Smooth muscle cell (in vitro differentiated cells): Measurements from ENCODE around the gene DBNDD1. TPM values are rescaled to one million over a fixed set of nuclear protein-coding genes. Genes with fewer than 3 reads are reported as not detected.

ENCODE experiments used
- DNase-seq: peaks from one replicate; lab custom pipeline; 2025; ENCODE audit not compliant: unreplicated experiment; lab: John Stamatoyannopoulos, UW
- H2AFZ ChIP-seq: fragments of 200-600 bp; sonication (generic); 2 replicates; pipeline ENCODE4 v1.6.0; 2016; ENCODE audit warnings: antibody characterized with exemption, low read depth, mild to moderate bottlenecking
- H3F3A ChIP-seq: fragments of 200-600 bp; sonication (generic); 2 replicates; pipeline ENCODE4 v1.6.0; 2017; ENCODE audit warnings: antibody characterized with exemption, low read depth
- H3K27ac ChIP-seq: fragments of 200-600 bp; sonication (generic); 2 replicates; pipeline ENCODE4 v1.5.1; 2016; ENCODE audit warnings: low read depth, mild to moderate bottlenecking
- H3K27me3 ChIP-seq: fragments of 200-600 bp; sonication (generic); 2 replicates; pipeline ENCODE4 v1.6.1; 2016; ENCODE audit warnings: low read depth, mild to moderate bottlenecking
- H3K36me3 ChIP-seq: fragments of 200-600 bp; sonication (generic); 2 replicates; pipeline ENCODE4 v1.5.1; 2016; ENCODE audit warnings: low read depth
- H3K4me1 ChIP-seq: fragments of 200-600 bp; sonication (generic); 2 replicates; pipeline ENCODE4 v1.5.1; 2016; ENCODE audit warnings: low read depth
- H3K4me2 ChIP-seq: fragments of 200-600 bp; sonication (generic); 2 replicates; pipeline ENCODE4 v1.6.0; 2016; ENCODE audit warnings: mild to moderate bottlenecking
- H3K4me3 ChIP-seq: fragments of 200-600 bp; sonication (generic); 2 replicates; pipeline ENCODE4 v1.5.1; 2016; ENCODE audit warnings: mild to moderate bottlenecking
- H3K79me2 ChIP-seq: fragments of 200-600 bp; sonication (generic); 2 replicates; pipeline ENCODE4 v1.6.0; 2016; ENCODE audit warnings: low read depth, mild to moderate bottlenecking
- H3K9ac ChIP-seq: fragments of 200-600 bp; sonication (generic); 2 replicates; pipeline ENCODE4 v1.6.0; 2016; ENCODE audit warnings: low read depth
- H3K9me3 ChIP-seq: fragments of 200-600 bp; sonication (generic); replicated peaks from 2 replicates; pipeline ENCODE4 v1.5.1; 2016; ENCODE audit warnings: low read depth
- H4K20me1 ChIP-seq: fragments of 200-600 bp; sonication (generic); 2 replicates; pipeline ENCODE4 v1.6.0; 2016; ENCODE audit warnings: low read depth
- CTCF ChIP-seq: fragments of 200-600 bp; sonication (generic); IDR thresholded peaks from 2 replicates; pipeline ENCODE4 v1.5.1; 2017; ENCODE audit warnings: borderline replicate concordance, mild to moderate bottlenecking, antibody characterized with exemption; ENCODE audit not compliant: insufficient read depth, poor library complexity, severe bottlenecking
- WGBS: methylation state at CpG from one replicate; pipeline ENCODE4 v1.1.7; 2016; ENCODE audit warnings: low lambda C conversion rate; 5-methylcytosine and 5-hydroxymethylcytosine counted together
- polyA plus RNA-seq: library from polyadenylated mRNA; unstranded; fragments of >200 nt; fragmentation: Nextera tagmentation; extraction: Ambion mirVana; gene quantifications from 2 replicates; pipeline ENCODE4 v1.2.1, GENCODE V29; 2016
- total RNA-seq: library from RNA; depleted of rRNA; stranded (reverse); fragments of >200 nt; gene quantifications from 2 replicates; pipeline ENCODE4 v1.2.3, GENCODE V29; 2014

DBNDD1 gene
- total and polyA plus RNA-seq, 2 experiments from 2014 or later: 3.3 to 3.8 TPM

GRCh38 chr16:89987169-89987568, 32.1 kb downstream of the DBNDD1 start:
- Histone ChIP-seq H3K36me3 (peaks cover 4% of the 10 kb centered on the region), H3K9me3 (no peaks in the 10 kb centered on the region), H3K9ac (no peak overlapping the region), H2AFZ (no peak overlapping the region), H3K4me1 (no peaks in the 10 kb centered on the region), H3K79me2 (no peaks in the 10 kb centered on the region), H4K20me1 (no peaks in the 10 kb centered on the region), H3K4me3 (no peak overlapping the region), H3K27me3 (no peaks in the 10 kb centered on the region), H3K27ac (no peak overlapping the region), H3F3A (no peaks in the 10 kb centered on the region), H3K4me2 (no peak overlapping the region)
- no peak for TF ChIP-seq CTCF
- 99% methylated on average over 6 of the region's 7 CpGs for WGBS
- DNase-seq: no peak

DNA sequence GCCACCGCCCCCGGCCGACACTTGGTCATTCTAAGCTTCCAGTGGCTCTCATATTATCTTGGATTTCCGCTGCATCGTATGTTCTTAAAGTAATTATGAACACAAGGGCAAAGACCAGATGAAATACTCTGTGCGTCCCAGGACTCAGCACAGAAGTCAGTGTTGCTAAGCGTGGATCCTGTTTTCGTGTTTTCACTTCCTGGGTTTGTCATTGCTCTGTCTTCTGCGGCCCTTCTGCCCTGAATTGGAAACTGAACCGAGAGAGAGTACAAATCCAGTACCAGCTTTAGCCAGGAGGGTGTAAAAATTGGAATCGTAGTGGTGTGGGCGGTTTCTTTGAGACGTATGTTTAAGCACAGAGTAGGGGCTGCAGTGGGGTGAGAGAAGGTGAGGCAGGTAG, 32.7 kb downstream of the DBNDD1 start:
- no peak overlapping the region for H3K4me3 ChIP-seq
- no peak overlapping the region for H3K9ac ChIP-seq
- no peaks in the 10 kb centered on the region for H3K9me3 ChIP-seq
- TF ChIP-seq CTCF: no peak
- H4K20me1 ChIP-seq: no peaks in the 10 kb centered on the region
- no peaks in the 10 kb centered on the region for H3F3A ChIP-seq
- H3K4me1 ChIP-seq: no peaks in the 10 kb centered on the region
- no peak overlapping the region for H3K27ac ChIP-seq
- 97% methylated on average over 13 of the region's 13 CpGs for WGBS
- no peak overlapping the region for H3K4me2 ChIP-seq
- H3K36me3 ChIP-seq: peaks cover 4% of the 10 kb centered on the region
- DNase-seq: no peak
- no peaks in the 10 kb centered on the region for H3K27me3 ChIP-seq
- no peaks in the 10 kb centered on the region for H3K79me2 ChIP-seq
- H2AFZ ChIP-seq: no peak overlapping the region

GRCh38 chr16:89985219-89985618, 34.0 kb downstream of the DBNDD1 start:
- no peak overlapping the region for H2AFZ ChIP-seq
- WGBS: 99% methylated on average over 10 of the region's 10 CpGs
- no peak for TF ChIP-seq CTCF
- no peak overlapping the region for H3K4me2 ChIP-seq
- H3K36me3 ChIP-seq: peaks cover 8% of the 10 kb centered on the region
- H3K4me1 ChIP-seq: no peaks in the 10 kb centered on the region
- DNase-seq: no peak
- no peak overlapping the region for H3K9ac ChIP-seq
- no peaks in the 10 kb centered on the region for H4K20me1 ChIP-seq
- H3K9me3 ChIP-seq: no peaks in the 10 kb centered on the region
- no peaks in the 10 kb centered on the region for H3K79me2 ChIP-seq
- no peaks in the 10 kb centered on the region for H3K27me3 ChIP-seq
- no peak overlapping the region for H3K4me3 ChIP-seq
- no peaks in the 10 kb centered on the region for H3F3A ChIP-seq
- H3K27ac ChIP-seq: no peak overlapping the region

GRCh38 chr16:89984216-89984615, 35.0 kb downstream of the DBNDD1 start:
- Histone ChIP-seq H4K20me1 (no peaks in the 10 kb centered on the region), H2AFZ (no peak overlapping the region), H3K4me3 (no peak overlapping the region), H3K36me3 (peaks cover 8% of the 10 kb centered on the region), H3K27me3 (no peaks in the 10 kb centered on the region), H3K9ac (no peak overlapping the region), H3K4me2 (no peak overlapping the region), H3K9me3 (no peaks in the 10 kb centered on the region), H3K79me2 (no peaks in the 10 kb centered on the region), H3K27ac (no peak overlapping the region), H3K4me1 (no peaks in the 10 kb centered on the region), H3F3A (no peaks in the 10 kb centered on the region)
- DNase-seq: no peak
- no peak for TF ChIP-seq CTCF
- 94% methylated on average over 7 of the region's 7 CpGs for WGBS
